Mammary epithelial cell (primary cell): ENCODE results near the gene C5orf58.

ENCODE experiments used
- EZH2 ChIP-seq: IDR thresholded peaks from 2 replicates; pipeline ENCODE4 v1.6.1; 2012; ENCODE audit warnings: low read length, inconsistent platforms, borderline replicate concordance
- TF ChIP-seq, protein P1 (sequence below), 2 donors: IDR thresholded peaks in 1 of 2; conservative IDR thresholded peaks in 1 of 2; 2 replicates each; pipeline ENCODE4 v1.5.1; 2011 to 2012; ENCODE audit warnings: inconsistent platforms in 2 of 2, low read length in 2 of 2, mild to moderate bottlenecking in 2 of 2, control low read depth in 1 of 2, low read depth in 1 of 2; ENCODE audit not compliant: insufficient read depth in 1 of 2; ENCODE audit errors: extremely low read depth in 1 of 2

- TF ChIP-seq, protein P1, sequence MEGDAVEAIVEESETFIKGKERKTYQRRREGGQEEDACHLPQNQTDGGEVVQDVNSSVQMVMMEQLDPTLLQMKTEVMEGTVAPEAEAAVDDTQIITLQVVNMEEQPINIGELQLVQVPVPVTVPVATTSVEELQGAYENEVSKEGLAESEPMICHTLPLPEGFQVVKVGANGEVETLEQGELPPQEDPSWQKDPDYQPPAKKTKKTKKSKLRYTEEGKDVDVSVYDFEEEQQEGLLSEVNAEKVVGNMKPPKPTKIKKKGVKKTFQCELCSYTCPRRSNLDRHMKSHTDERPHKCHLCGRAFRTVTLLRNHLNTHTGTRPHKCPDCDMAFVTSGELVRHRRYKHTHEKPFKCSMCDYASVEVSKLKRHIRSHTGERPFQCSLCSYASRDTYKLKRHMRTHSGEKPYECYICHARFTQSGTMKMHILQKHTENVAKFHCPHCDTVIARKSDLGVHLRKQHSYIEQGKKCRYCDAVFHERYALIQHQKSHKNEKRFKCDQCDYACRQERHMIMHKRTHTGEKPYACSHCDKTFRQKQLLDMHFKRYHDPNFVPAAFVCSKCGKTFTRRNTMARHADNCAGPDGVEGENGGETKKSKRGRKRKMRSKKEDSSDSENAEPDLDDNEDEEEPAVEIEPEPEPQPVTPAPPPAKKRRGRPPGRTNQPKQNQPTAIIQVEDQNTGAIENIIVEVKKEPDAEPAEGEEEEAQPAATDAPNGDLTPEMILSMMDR (conservative IDR thresholded peaks at IDR 0.05 in 1 of 2, IDR thresholded peaks at IDR 0.05 in 1 of 2; ENCODE audit: extremely low read depth in 1 of 2, insufficient read depth in 1 of 2, low read depth in 1 of 2, low read length in 2 of 2): no peak
- no peak for TF ChIP-seq EZH2
These were observed 6.1 kb upstream of the C5orf58 start for GRCh38 chr5:170226661-170227060.
